GM19035 (cell line): ENCODE measurements around the gene STARD10.
"Not testable (repeated sequence)": the region's sequence is repeated elsewhere in the genome, so short reads cannot be mapped to it uniquely, and the experiment has no call there.

Experiments
- ATAC-seq: cut with Tn5 transposase; IDR thresholded peaks from one replicate; pipeline ENCODE4 v1.9.1; 2021; ENCODE audit not compliant: unreplicated experiment

Gene STARD10

GRCh38 chr11:72793425-72794367 lies at the start of gene STARD10:
TSS of gene STARD10 (minus strand) at chr11:72794047. CDS start at chr11:72781181, 12,866 bp downstream.
- peak; percentile 93 for ATAC-seq

- no peak for ATAC-seq
Measured at GRCh38 chr11:72842653-72843330, 48.9 kb upstream of the STARD10 start.

GRCh38 chr11:72842126-72842525 lies 48.3 kb upstream of the STARD10 start:
- ATAC-seq = no peak

GRCh38 chr11:72841397-72841796 lies 47.5 kb upstream of the STARD10 start:
- ATAC-seq = no peak

- ATAC-seq = no peak
Measured at GRCh38 chr11:72840780-72841179, 46.9 kb upstream of the STARD10 start.

- no peak for ATAC-seq
Measured at GRCh38 chr11:72838691-72839305, 45.0 kb upstream of the STARD10 start.

- ATAC-seq = no peak
Measured at GRCh38 chr11:72836111-72836510, 42.3 kb upstream of the STARD10 start.

- no peak for ATAC-seq
Measured at GRCh38 chr11:72834905-72835304, 41.1 kb upstream of the STARD10 start.

- ATAC-seq = no peak
Measured at GRCh38 chr11:72833811-72834493, 40.1 kb upstream of the STARD10 start.

- ATAC-seq = no peak
Measured at GRCh38 chr11:72833083-72833733, 39.4 kb upstream of the STARD10 start.

- no peak for ATAC-seq
Measured at GRCh38 chr11:72832301-72833082, 38.6 kb upstream of the STARD10 start.

GRCh38 chr11:72831521-72832300 lies 37.9 kb upstream of the STARD10 start:
- no peak for ATAC-seq

GRCh38 chr11:72829884-72830533 lies 36.2 kb upstream of the STARD10 start:
- ATAC-seq = no peak

GRCh38 chr11:72829178-72829577 lies 35.3 kb upstream of the STARD10 start:
- ATAC-seq = no peak

GRCh38 chr11:72828692-72829101 lies 34.9 kb upstream of the STARD10 start:
- ATAC-seq = no peak

GRCh38 chr11:72828081-72828567 lies 34.3 kb upstream of the STARD10 start:
- ATAC-seq = no peak

- not testable (repeated sequence) for ATAC-seq
Measured at GRCh38 chr11:72827656-72828055, 33.8 kb upstream of the STARD10 start.

- ATAC-seq = no peak
Measured at GRCh38 chr11:72826942-72827480, 33.2 kb upstream of the STARD10 start.
